Keratinocyte (primary cell): Measurements from ENCODE around the gene CARMIL1.

Experiments
- EZH2 ChIP-seq: IDR thresholded peaks from one replicate; pipeline ENCODE4 v1.6.1; 2012; ENCODE audit warnings: inconsistent platforms, mild to moderate bottlenecking, low read length, moderate library complexity
- TF ChIP-seq, protein P1 (sequence below), 3 experiments: IDR thresholded peaks in 1 of 3; conservative IDR thresholded peaks in 1 of 3; optimal IDR thresholded peaks in 1 of 3; 2 replicates in 2 of 3; 3 replicates in 1 of 3; pipeline versions ENCODE3 to v1.5.1; 2011; ENCODE audit warnings: low read length in 3 of 3, mild to moderate bottlenecking in 3 of 3, moderate library complexity in 2 of 3, control low read depth in 1 of 3, inconsistent platforms in 1 of 3; ENCODE audit not compliant: insufficient read depth in 2 of 3; ENCODE audit errors: extremely low read depth in 1 of 3

DNA sequence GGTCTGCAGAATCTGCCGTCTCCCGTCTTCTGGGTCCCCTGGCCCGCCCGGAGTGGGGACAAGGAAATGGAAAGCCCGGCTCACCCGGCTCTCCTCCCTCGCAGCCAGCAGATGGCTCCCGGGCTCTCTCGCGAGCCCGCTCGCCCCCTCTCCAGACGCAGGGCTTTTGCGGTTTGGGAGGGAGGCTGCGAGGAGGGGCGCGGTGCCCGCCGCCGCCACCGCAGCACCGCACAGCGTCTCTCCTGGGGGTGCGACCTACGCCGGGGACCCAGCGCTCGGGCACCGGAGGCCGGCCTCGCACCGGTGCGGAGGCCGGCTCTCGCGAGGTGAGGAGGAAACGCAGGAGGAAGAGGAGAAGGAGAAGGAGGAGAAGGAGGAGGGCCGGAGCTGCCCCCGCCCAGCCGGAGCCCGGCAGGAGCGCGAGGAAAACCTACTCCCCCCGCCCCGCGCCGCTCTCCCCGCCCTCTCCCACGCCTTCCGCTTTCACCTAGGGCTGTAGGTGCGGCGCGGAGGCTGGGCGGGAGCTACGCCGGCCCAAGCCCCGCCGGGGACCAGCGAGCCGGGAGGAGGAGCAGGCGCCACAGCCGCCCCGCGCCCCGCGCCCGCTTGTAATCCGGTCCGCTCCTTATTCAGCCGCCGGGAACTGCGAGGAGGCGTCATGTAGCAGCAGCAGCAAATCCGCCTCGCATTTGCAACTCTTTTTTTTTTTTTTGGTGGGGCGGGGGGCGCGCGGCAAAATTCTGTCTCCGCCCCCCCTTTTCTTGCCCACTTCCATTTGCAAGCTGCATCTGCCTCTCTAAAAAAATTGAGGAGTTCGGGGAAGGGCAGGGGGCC lies at the start of gene CARMIL1:
- TF ChIP-seq, protein P1, sequence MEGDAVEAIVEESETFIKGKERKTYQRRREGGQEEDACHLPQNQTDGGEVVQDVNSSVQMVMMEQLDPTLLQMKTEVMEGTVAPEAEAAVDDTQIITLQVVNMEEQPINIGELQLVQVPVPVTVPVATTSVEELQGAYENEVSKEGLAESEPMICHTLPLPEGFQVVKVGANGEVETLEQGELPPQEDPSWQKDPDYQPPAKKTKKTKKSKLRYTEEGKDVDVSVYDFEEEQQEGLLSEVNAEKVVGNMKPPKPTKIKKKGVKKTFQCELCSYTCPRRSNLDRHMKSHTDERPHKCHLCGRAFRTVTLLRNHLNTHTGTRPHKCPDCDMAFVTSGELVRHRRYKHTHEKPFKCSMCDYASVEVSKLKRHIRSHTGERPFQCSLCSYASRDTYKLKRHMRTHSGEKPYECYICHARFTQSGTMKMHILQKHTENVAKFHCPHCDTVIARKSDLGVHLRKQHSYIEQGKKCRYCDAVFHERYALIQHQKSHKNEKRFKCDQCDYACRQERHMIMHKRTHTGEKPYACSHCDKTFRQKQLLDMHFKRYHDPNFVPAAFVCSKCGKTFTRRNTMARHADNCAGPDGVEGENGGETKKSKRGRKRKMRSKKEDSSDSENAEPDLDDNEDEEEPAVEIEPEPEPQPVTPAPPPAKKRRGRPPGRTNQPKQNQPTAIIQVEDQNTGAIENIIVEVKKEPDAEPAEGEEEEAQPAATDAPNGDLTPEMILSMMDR (optimal IDR thresholded peaks at IDR 0.05 in 1 of 3, IDR thresholded peaks at IDR 0.05 in 1 of 3, conservative IDR thresholded peaks at IDR 0.05 in 1 of 3; ENCODE audit: extremely low read depth in 1 of 3, insufficient read depth in 2 of 3, low read length in 3 of 3) = peak; percentile 39 to 74 (median 60)
- no peak for TF ChIP-seq EZH2
